A549 (cell line): Measurements from ENCODE around the gene SPTA1. TPM values are rescaled to one million over a fixed set of nuclear protein-coding genes. Genes with fewer than 3 reads are reported as not detected.

ENCODE experiments used
- ATAC-seq, 2 experiments: fragments of 200-7000 bp in 1 of 2; fragments of >200 bp in 1 of 2; cut with Nextera tagmentation in 1 of 2; cut with Tn5 transposase in 1 of 2; 3 replicates each; pipeline versions ENCODE4 v1.8.0 to v1.9.1; 2018 to 2020; ENCODE audit warnings: mild to moderate bottlenecking in 1 of 2, moderate library complexity in 1 of 2
- CTCF ChIA-PET: fragments of 300-600 bp; sonication (Branson Sonifier 250); formaldehyde crosslinking; extraction: SDS; loops from one replicate; lab custom pipeline; 2021; ENCODE audit warnings: antibody characterized with exemption, inconsistent platforms; lab: Yijun Ruan, JAX
- POLR2A ChIA-PET: fragments of 350-600 bp; formaldehyde crosslinking; extraction: SDS; loops from one replicate; lab custom pipeline; 2021; ENCODE audit warnings: antibody characterized with exemption, inconsistent platforms; lab: Yijun Ruan, JAX
- DNase-seq, 2 experiments: peaks; one replicate each; pipeline versions ENCODE4 v3.0.0 to v3.0.0-alpha.2; 2011 to 2016; ENCODE audit warnings: low read depth in 1 of 2, low spot score in 1 of 2
- FAIRE-seq: peaks from 2 replicates; lab custom pipeline; 2011; peaks lifted over from hg19 to GRCh38; lab: Jason Lieb, UNC
- H3K27ac ChIP-seq, 2 experiments: fragments of >200 bp; sonication (Bioruptor Twin); formaldehyde crosslinking; 3 replicates each; pipeline ENCODE4 v1.5.1; 2016 to 2017
- H3K4me1 ChIP-seq: fragments of >200 bp; sonication (Bioruptor Twin); formaldehyde crosslinking; 3 replicates; pipeline ENCODE4 v1.6.1; 2016
- H3K4me2 ChIP-seq: fragments of >200 bp; sonication (Bioruptor Twin); formaldehyde crosslinking; 3 replicates; pipeline ENCODE4 v1.6.1; 2016
- H3K4me3 ChIP-seq: fragments of >200 bp; sonication (Bioruptor Twin); formaldehyde crosslinking; 3 replicates; pipeline ENCODE4 v1.5.1; 2016
- H3K9me3 ChIP-seq: fragments of >200 bp; sonication (Bioruptor Twin); formaldehyde crosslinking; 3 replicates; pipeline ENCODE4 v1.6.1; 2016
- ATOH8 ChIP-seq: fragments of 250-450 bp; sonication (Bioruptor Pico); IDR thresholded peaks from 2 replicates; pipeline ENCODE4 v1.5.0; 2020; ENCODE audit warnings: low read depth, mild to moderate bottlenecking, moderate library complexity
- BHLHE40 ChIP-seq: IDR thresholded peaks from 2 replicates; pipeline ENCODE4 v1.6.1; 2012; ENCODE audit warnings: low read depth, low read length, inconsistent platforms
- CBX2 ChIP-seq: fragments of 200-600 bp; sonication (generic); IDR thresholded peaks from 2 replicates; pipeline ENCODE4 v1.6.1; 2016; ENCODE audit warnings: low read depth, mild to moderate bottlenecking, borderline replicate concordance
- CBX8 ChIP-seq: fragments of 200-600 bp; sonication (generic); IDR thresholded peaks from 2 replicates; pipeline ENCODE4 v1.6.1; 2016
- CHD4 ChIP-seq: fragments of 200-600 bp; sonication (generic); IDR thresholded peaks from 2 replicates; pipeline ENCODE4 v1.6.1; 2016; ENCODE audit warnings: antibody characterized with exemption, mild to moderate bottlenecking, borderline replicate concordance
- E2F6 ChIP-seq: IDR thresholded peaks from 2 replicates; pipeline ENCODE4 v1.6.1; 2012; ENCODE audit warnings: low read depth, borderline replicate concordance
- EHF ChIP-seq: fragments of 250-450 bp; sonication (Bioruptor Pico); IDR thresholded peaks from 2 replicates; pipeline ENCODE4 v1.5.0; 2020; ENCODE audit warnings: mild to moderate bottlenecking
- EHMT2 ChIP-seq: fragments of 200-600 bp; sonication (generic); IDR thresholded peaks from 2 replicates; pipeline ENCODE4 v1.6.1; 2016; ENCODE audit warnings: antibody characterized with exemption, low read depth, mild to moderate bottlenecking, moderate library complexity
- EP300 ChIP-seq, 2 experiments: fragments of >200 bp; sonication (Bioruptor Twin); formaldehyde crosslinking; IDR thresholded peaks; 2 replicates in 1 of 2; 3 replicates in 1 of 2; pipeline ENCODE4 v1.6.1; 2016 to 2017
- FOSL2 ChIP-seq, 2 experiments: fragments of 450-650 bp in 1 of 2; fragments of >200 bp in 1 of 2; sonication (Bioruptor Twin) in 1 of 2; formaldehyde crosslinking; IDR thresholded peaks; 2 replicates each; pipeline versions ENCODE4 v1.5.0 to v1.6.1; 2016 to 2020; ENCODE audit warnings: mild to moderate bottlenecking in 1 of 2, moderate library complexity in 1 of 2
- GATA3 ChIP-seq: IDR thresholded peaks from 2 replicates; pipeline ENCODE4 v1.6.1; 2012; ENCODE audit warnings: borderline replicate concordance
- HMGXB4 ChIP-seq: fragments of 250-450 bp; sonication (Bioruptor Pico); IDR thresholded peaks from 2 replicates; pipeline ENCODE4 v1.5.0; 2021; ENCODE audit warnings: mild to moderate bottlenecking, moderate library complexity, borderline replicate concordance
- HOXA7 ChIP-seq: fragments of 250-450 bp; sonication (Bioruptor Pico); IDR thresholded peaks from 2 replicates; pipeline ENCODE4 v1.5.0; 2020; ENCODE audit warnings: mild to moderate bottlenecking, moderate library complexity
- HOXB5 ChIP-seq: fragments of 250-450 bp; sonication (Bioruptor Pico); IDR thresholded peaks from 2 replicates; pipeline ENCODE4 v1.5.0; 2020; ENCODE audit warnings: mild to moderate bottlenecking, moderate library complexity
- MAFK ChIP-seq: fragments of 450-650 bp; IDR thresholded peaks from 2 replicates; pipeline ENCODE4 v1.6.1; 2014; ENCODE audit not compliant: partially characterized antibody
- MAZ ChIP-seq: fragments of 150-350 bp; IDR thresholded peaks from 2 replicates; pipeline ENCODE4 v1.6.1; 2014; ENCODE audit warnings: antibody characterized with exemption, low read depth, low read length, borderline replicate concordance
- POLR2A ChIP-seq: IDR thresholded peaks from 2 replicates; pipeline ENCODE4 v1.6.1; 2012; ENCODE audit warnings: mild to moderate bottlenecking, low read length
- RARB ChIP-seq: fragments of 250-450 bp; sonication (Bioruptor Pico); IDR thresholded peaks from 2 replicates; pipeline ENCODE4 v1.8.0; 2021; ENCODE audit warnings: mild to moderate bottlenecking, moderate library complexity
- RNF2 ChIP-seq: fragments of 200-600 bp; sonication (generic); IDR thresholded peaks from 2 replicates; pipeline ENCODE4 v1.6.1; 2016; ENCODE audit warnings: low read depth, mild to moderate bottlenecking, antibody characterized with exemption, moderate library complexity, borderline replicate concordance
- SMC3 ChIP-seq: fragments of >200 bp; sonication (Bioruptor Twin); formaldehyde crosslinking; IDR thresholded peaks from 3 replicates; pipeline ENCODE4 v1.6.1; 2018; ENCODE audit warnings: inconsistent platforms
- SREBF2 ChIP-seq: fragments of 450-650 bp; IDR thresholded peaks from 2 replicates; pipeline ENCODE4 v1.6.1; 2014; ENCODE audit warnings: mild to moderate bottlenecking, moderate library complexity
- ZSCAN20 ChIP-seq: fragments of 250-450 bp; sonication (Bioruptor Pico); IDR thresholded peaks from 2 replicates; pipeline ENCODE4 v1.8.0; 2022; ENCODE audit warnings: mild to moderate bottlenecking, moderate library complexity
- WGBS: methylation state at CpG from one replicate; pipeline ENCODE4 v1.1.6; 2017; ENCODE audit errors: missing lambda C conversion rate; 5-methylcytosine and 5-hydroxymethylcytosine counted together
- polyA plus RNA-seq, 4 experiments: library from polyadenylated mRNA; depleted of rRNA in 3 of 4; stranded (reverse); fragments of >200 nt; fragmentation: RNase III in 1 of 4; extraction: RNeasy Plus Mini Kit Qiagen cat#74134 plus additional on column Dnase treatment in 1 of 4; gene quantifications; 2 replicates in 3 of 4; 3 replicates in 1 of 4; pipeline ENCODE4 v1.2.3, GENCODE V29; 2011 to 2017
- TF ChIP-seq, protein P1 (sequence below): IDR thresholded peaks from 2 replicates; pipeline ENCODE4 v1.6.1; 2012
- TF ChIP-seq, protein P2 (sequence below): fragments of >200 bp; sonication (Bioruptor Twin); formaldehyde crosslinking; IDR thresholded peaks from 3 replicates; pipeline ENCODE4 v1.5.1; 2016

Gene SPTA1
- polyA plus RNA-seq, 2 of the 4 experiments (the other 2 are of a cell fraction): 0.10 TPM; not detected in 1

DNA sequence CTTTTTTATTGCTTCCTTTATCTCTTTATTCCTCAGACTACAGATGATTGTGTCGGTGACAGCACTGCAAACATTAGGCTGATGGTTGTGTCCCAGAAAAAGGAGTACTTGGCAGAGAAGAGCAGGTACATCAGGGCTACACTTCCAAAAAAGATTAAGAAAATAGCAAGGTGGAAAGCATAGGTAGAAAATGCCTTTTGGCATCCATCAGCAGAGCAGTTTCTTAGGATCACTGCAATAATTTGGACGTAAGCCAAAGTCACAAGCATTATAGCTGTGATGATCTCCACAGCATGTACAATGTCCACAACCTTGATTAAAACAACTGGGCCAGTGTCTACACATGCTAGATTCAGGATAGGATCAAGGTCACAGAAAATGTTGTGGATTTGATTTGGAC is 8.1 kb upstream of the SPTA1 start:
- no peak for TF ChIP-seq E2F6
- TF ChIP-seq FOSL2 (IDR thresholded peaks at IDR 0.05): no peak
- no peak for TF ChIP-seq FOSL2 (CRISPR knock-in tag; IDR thresholded peaks at IDR 0.05)
- no peak for TF ChIP-seq EHF
- no peak for TF ChIP-seq HMGXB4 (CRISPR knock-in tag)
- no peak for TF ChIP-seq GATA3
- TF ChIP-seq BHLHE40: no peak
- TF ChIP-seq ZSCAN20 (CRISPR knock-in tag): no peak
- no peak for TF ChIP-seq RARB (CRISPR knock-in tag)
- TF ChIP-seq, protein P1, sequence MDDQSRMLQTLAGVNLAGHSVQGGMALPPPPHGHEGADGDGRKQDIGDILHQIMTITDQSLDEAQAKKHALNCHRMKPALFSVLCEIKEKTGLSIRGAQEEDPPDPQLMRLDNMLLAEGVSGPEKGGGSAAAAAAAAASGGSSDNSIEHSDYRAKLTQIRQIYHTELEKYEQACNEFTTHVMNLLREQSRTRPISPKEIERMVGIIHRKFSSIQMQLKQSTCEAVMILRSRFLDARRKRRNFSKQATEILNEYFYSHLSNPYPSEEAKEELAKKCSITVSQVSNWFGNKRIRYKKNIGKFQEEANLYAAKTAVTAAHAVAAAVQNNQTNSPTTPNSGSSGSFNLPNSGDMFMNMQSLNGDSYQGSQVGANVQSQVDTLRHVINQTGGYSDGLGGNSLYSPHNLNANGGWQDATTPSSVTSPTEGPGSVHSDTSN: no peak
- TF ChIP-seq RNF2: no peak
- TF ChIP-seq CBX8: no peak
- TF ChIP-seq, protein P2, sequence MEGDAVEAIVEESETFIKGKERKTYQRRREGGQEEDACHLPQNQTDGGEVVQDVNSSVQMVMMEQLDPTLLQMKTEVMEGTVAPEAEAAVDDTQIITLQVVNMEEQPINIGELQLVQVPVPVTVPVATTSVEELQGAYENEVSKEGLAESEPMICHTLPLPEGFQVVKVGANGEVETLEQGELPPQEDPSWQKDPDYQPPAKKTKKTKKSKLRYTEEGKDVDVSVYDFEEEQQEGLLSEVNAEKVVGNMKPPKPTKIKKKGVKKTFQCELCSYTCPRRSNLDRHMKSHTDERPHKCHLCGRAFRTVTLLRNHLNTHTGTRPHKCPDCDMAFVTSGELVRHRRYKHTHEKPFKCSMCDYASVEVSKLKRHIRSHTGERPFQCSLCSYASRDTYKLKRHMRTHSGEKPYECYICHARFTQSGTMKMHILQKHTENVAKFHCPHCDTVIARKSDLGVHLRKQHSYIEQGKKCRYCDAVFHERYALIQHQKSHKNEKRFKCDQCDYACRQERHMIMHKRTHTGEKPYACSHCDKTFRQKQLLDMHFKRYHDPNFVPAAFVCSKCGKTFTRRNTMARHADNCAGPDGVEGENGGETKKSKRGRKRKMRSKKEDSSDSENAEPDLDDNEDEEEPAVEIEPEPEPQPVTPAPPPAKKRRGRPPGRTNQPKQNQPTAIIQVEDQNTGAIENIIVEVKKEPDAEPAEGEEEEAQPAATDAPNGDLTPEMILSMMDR: no peak
- TF ChIP-seq EHMT2: no peak
- no peak for TF ChIP-seq EP300 (IDR thresholded peaks at IDR 0.05)
- no peak for TF ChIP-seq CHD4
- TF ChIP-seq POLR2A: no peak
- TF ChIP-seq SMC3: no peak
- H3K4me2 ChIP-seq: no peak overlapping the region
- FAIRE-seq (no peak), ATAC-seq (no peak), DNase-seq (no peak)
- H3K27ac ChIP-seq: no peak overlapping the region
- CTCF ChIA-PET: no interaction called here
- H3K4me3 ChIP-seq: no peak overlapping the region
- H3K9me3 ChIP-seq: no peaks in the 10 kb centered on the region
- H3K4me1 ChIP-seq: no peaks in the 10 kb centered on the region
- POLR2A ChIA-PET: no interaction called here
- WGBS: 18% methylated on average over 2 of the region's 2 CpGs

GRCh38 chr1:158692356-158692755 is 5.8 kb upstream of the SPTA1 start:
- POLR2A ChIA-PET: no interaction called here
- no peak for ATAC-seq
- CTCF ChIA-PET: no interaction called here
- Histone ChIP-seq H3K4me3 (no peak overlapping the region), H3K9me3 (no peaks in the 10 kb centered on the region), H3K27ac (no peak overlapping the region), H3K4me2 (no peak overlapping the region), H3K4me1 (no peaks in the 10 kb centered on the region)
- TF ChIP-seq MAFK (no peak), CBX2 (no peak), HOXA7 (no peak), RARB (CRISPR knock-in tag) (no peak), ATOH8 (CRISPR knock-in tag) (no peak), MAZ (no peak), SREBF2 (no peak), ZSCAN20 (CRISPR knock-in tag) (no peak), HOXB5 (CRISPR knock-in tag) (no peak), EP300 (IDR thresholded peaks at IDR 0.05) (no peak)
- TF ChIP-seq, protein P2: no peak
- no peak for FAIRE-seq
- no peak for DNase-seq
